GM23248 (cell line): ENCODE measurements around the gene L2HGDH.

Experiments used
- EZH2 ChIP-seq: fragments of 200-600 bp; sonication (generic); IDR thresholded peaks from 2 replicates; pipeline ENCODE4 v1.6.1; 2018; ENCODE audit warnings: antibody characterized with exemption, mild to moderate bottlenecking; ENCODE audit not compliant: insufficient read depth, poor library complexity, severe bottlenecking
- EZH2phosphoT487 ChIP-seq: fragments of 200-600 bp; sonication (generic); IDR thresholded peaks from 2 replicates; pipeline ENCODE4 v1.6.1; 2018; ENCODE audit warnings: antibody characterized with exemption, moderate library complexity, mild to moderate bottlenecking, low read depth; ENCODE audit not compliant: insufficient read depth

GRCh38 chr14:50318031-50318626 is 6.1 kb upstream of the L2HGDH start:
- TF ChIP-seq EZH2 (no peak), EZH2phosphoT487 (no peak)
